ENCODE measurements around the gene RAE1.
A peak's percentile ranks its signal among the peaks of the same experiment; 100 is the strongest.

The RAE1 gene

DNA sequence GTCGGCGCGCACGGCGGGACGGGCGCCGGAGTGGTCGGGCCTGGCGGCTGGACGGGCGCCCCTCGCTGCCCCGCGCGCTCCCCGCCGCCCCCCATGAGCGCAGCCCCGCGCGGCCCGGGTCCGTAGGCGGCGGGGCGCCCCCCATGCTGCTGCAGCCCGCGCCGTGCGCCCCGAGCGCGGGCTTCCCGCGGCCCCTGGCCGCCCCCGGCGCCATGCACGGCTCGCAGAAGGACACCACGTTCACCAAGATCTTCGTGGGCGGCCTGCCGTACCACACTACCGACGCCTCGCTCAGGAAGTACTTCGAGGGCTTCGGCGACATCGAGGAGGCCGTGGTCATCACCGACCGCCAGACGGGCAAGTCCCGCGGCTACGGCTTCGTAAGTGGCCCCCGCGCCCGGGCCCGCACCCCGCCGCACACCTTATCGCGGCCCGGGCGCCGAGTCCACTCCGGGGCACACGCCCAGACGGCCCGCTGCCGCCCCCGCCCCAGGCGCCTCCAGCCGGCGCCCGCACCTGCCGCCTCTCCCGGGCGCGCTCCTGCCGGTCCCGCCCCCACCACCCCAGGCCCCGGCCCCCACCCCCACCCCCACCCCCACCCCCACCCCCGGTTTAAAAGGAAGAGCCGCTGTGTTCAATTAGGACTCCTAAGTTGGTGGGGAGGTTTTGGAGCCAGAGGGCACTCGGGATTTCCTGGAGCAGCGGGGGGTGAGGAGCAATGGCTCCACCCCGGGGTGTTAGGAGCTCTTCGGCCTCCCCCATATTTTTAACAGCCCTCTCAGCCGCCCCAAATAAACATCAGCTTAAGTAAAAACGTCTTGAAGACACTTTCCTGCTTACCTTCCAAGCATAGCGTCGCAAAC is 40.6 kb downstream of the RAE1 start:
- TF ChIP-seq, protein P1, sequence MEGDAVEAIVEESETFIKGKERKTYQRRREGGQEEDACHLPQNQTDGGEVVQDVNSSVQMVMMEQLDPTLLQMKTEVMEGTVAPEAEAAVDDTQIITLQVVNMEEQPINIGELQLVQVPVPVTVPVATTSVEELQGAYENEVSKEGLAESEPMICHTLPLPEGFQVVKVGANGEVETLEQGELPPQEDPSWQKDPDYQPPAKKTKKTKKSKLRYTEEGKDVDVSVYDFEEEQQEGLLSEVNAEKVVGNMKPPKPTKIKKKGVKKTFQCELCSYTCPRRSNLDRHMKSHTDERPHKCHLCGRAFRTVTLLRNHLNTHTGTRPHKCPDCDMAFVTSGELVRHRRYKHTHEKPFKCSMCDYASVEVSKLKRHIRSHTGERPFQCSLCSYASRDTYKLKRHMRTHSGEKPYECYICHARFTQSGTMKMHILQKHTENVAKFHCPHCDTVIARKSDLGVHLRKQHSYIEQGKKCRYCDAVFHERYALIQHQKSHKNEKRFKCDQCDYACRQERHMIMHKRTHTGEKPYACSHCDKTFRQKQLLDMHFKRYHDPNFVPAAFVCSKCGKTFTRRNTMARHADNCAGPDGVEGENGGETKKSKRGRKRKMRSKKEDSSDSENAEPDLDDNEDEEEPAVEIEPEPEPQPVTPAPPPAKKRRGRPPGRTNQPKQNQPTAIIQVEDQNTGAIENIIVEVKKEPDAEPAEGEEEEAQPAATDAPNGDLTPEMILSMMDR (IDR thresholded peaks at IDR 0.05; ENCODE audit: extremely low read depth, missing control alignments), result no peak
- peak; percentile 57 for DNase-seq (ENCODE audit: low spot score)

DNA sequence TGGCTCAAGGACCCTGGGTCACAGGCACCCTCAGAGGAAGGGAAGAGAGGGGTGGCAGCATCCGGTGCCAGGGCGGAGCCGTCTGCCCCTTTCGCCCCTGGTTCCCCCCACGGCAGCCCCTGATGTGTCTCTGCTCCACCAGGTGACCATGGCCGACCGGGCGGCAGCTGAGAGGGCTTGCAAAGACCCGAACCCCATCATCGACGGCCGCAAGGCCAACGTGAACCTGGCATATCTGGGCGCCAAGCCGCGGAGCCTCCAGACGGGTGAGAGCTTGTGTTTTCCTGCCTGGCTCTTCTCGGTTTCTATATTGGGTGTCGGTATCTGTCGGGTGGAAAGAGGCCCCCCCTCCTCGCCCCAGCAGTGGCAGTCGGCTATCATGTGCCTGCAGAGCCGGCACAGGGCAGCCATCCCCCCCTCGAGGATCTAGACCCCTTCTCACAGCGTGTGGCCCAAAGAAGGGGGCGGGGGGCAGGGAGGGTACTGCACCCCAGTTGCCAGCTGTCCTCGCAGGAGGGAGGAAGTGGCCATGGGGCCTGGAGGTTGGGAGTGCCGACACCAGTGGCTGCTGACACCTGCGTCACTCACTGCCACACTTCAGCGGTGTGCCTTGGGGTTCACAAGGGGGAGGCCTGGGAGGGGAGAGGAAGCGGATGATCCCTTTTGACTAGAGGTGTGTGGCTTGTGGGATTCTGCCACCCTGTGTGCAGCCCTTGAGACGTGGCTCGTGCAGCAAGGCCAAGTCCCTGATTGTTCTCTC is 41.6 kb downstream of the RAE1 start:
- peak; percentile 56 for DNase-seq (ENCODE audit: low spot score)
- TF ChIP-seq, protein P1 (IDR thresholded peaks at IDR 0.05; ENCODE audit: extremely low read depth, missing control alignments), result no peak

DNA sequence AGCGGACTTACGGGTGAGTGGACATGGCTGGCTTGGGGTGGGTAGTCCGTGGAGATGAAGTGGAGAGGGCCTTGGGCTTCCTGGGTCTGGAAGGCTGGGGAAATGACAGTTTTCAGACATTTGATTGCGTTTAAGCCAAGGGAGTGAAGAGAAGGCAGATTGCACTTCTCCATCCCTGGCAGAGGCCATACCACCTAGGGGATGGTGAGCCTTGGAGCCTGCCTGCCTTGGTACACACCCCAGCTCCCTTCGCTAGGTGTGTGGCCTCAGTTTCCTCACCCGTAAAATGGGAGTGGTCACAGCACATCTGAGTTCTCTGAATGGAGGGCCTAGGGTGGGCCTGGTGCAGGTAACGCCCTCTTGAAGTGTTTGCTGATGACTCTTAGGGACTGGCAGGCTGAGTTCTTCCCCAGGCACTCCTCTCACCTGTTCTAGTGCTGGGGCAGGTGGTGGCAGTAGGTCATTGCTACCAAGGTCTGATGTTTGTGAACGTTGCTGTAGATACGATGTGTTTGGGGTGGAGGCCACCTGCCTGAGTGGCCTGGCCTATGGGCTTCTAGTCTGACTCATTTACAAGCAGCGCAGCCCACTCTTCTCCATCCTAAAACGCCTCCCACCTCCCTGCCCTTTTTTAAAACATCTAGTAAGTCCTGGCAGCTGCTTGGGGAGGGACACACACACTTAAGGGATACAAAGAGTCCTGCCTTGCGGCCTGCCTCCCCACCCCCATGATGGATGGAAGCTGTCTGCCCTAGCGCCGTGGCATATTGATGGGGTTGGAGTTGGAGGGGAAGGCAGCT is 42.5 kb downstream of the RAE1 start:
- DNase-seq (ENCODE audit: low spot score), result no peak
- TF ChIP-seq, protein P1 (IDR thresholded peaks at IDR 0.05; ENCODE audit: extremely low read depth, missing control alignments), result no peak

DNA sequence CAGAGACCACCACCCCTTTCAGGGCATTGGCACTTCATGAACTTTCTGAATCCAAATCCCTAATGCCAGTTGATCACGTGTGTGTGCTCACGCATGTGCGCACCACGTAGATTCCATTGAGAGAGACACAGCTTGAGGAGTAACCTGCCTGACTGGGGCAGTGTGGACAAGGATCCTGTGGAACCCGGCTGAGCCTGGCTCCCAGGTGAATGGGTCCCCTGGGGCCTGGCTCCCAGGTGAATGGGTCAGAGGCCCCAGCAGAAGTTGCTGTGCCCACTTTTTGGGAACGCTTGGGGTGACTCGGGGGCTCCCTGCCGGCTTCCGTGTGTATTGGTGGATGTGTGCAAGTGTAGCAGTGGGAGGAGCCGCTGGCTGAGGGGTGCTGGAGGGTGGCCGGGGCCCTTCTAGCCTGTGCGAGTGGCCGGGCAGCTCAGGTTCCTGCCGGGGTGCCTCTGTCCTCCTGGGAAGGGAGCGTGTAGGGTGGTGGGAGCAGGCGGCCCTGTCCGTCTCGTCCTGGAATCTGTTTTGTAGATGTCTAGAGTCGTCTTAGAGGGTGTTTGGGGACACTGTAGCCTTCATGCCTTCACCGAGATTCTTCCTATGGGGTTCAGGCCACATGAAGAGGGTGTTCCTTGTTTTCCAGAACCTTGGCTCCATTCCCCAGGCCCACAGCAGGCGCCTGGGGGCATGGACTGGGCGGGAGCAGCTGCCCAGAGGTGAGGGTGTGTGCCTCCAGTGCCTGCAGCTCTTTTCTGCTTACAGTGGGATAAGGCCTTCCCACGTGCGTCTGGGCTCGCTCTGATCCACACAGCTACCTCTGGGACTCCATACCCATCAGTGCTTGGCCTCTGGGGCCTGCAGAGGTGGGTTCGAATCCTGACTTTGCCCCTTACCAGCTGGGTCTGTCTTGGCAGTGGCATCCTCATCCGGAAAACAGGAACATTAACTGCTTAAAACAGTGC is 43.3 kb downstream of the RAE1 start:
- TF ChIP-seq, protein P1 (IDR thresholded peaks at IDR 0.05; ENCODE audit: extremely low read depth, missing control alignments), result no peak
- no peak for DNase-seq (ENCODE audit: low spot score)

DNA sequence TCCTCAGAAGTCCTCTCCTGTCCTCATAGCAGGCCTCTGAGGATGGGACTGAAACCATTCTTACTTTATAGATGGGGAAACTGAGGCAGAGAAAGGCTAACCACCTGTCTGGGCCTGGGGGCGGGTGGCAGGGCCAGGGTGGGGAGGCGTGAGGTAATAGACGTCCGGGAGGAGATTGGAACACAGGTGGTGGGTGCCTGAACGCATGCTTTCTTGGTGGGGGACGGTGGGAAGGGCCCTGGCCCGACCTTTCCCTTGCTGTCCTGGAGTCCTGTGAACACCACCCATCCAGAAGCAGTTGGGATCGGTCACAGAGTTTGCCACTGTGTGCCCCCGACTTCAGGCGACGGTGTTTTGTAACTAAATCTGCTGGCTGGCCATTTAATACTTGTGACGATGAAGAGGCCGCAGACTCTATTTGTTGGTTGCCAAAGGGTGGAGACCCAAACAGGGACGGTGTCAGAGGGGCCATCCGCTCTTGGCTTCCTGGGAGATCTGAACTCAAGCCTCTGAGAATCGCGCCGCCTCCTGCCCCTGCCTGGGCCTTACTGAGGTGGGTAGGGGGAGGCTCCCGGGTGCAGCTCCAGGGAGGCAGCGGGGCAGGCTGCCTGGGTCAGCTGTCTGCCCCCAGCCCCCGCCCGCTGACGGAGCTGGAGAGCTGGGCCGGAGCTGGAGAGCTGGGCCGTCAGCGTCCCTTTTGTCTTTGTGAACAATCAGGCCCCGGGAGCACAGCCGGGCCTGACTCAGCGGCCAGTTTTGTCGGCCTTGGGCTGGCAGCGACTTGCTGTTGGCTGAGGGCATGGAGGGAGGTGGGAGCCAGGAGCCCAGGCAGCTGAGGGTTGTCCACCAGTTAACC is 44.3 kb downstream of the RAE1 start:
- DNase-seq (ENCODE audit: low spot score), result no peak
- TF ChIP-seq, protein P1 (IDR thresholded peaks at IDR 0.05; ENCODE audit: extremely low read depth, missing control alignments), result no peak

Measured in GM20000 (cell line).